Colon (tissue), 2 donors: ENCODE measurements around the gene XDH.

Source experiments
- FAIRE-seq: peaks from 2 replicates; lab custom pipeline; 2012; peaks lifted over from hg19 to GRCh38; lab: Jason Lieb, UNC
- donor health status: control.
- donor health status: control.

The XDH gene

DNA sequence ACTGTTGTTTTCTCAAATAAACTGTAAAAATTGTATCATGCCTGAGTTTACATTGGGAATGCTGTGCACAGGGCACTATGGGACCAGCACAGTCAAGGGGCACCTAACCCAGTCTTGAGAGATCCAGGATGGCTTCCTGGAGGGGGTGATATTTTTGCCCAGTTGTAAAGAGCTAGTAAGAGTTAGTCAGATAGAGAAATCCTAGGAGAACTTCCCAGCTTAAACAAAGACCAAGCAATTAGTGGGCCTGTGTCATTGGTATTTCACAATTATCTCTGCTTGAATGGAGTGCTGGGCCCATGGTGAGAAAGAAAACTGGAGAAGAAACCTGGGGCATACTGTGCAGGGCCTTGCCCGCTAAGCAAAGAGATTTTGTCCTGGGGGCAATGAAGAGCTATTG lies 12.2 kb downstream of the XDH start:
- FAIRE-seq = no peak

GRCh38 chr2:31401580-31401979 lies 13.0 kb downstream of the XDH start:
- no peak for FAIRE-seq

DNA sequence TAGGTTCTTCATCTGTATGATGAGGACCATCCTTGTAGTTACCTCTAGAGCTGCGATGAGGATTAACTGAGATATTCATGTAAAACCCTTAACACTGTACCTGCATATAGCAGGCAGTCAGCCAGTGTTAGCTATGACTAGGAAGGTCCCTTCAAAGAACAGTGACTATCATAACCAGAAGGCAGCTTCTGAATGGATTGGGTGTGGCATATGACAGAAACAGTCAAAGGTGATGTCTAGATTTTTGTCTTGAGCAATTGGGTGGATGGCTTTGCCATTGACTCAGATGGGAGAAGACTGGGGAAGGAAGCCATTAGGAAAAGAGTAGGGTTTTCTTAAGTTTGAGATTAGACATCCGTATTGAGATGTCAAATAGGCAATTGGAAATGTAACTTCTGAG lies 15.7 kb downstream of the XDH start:
- no peak for FAIRE-seq

- no peak for FAIRE-seq
These were observed 17.4 kb downstream of the XDH start for GRCh38 chr2:31397094-31397493.

DNA sequence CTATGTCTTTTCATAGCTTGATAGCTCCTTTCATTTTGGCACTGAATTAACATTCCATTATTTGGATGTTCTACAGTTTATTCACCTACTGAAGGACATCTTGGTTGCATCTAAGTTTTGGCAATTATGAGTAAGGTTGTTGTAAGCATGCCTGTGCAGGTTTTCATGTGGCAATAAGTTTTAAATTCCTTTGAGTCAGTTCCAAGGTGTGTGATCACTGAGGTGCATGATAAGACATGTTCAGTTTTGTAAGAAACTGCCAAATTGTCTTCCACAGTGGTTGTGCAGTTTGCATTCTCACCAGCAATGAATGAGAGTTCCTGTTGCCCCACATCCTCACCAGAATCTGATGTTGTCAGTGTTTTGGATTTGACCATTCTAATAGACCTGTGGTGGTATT lies 24.2 kb downstream of the XDH start:
- no peak for FAIRE-seq

DNA sequence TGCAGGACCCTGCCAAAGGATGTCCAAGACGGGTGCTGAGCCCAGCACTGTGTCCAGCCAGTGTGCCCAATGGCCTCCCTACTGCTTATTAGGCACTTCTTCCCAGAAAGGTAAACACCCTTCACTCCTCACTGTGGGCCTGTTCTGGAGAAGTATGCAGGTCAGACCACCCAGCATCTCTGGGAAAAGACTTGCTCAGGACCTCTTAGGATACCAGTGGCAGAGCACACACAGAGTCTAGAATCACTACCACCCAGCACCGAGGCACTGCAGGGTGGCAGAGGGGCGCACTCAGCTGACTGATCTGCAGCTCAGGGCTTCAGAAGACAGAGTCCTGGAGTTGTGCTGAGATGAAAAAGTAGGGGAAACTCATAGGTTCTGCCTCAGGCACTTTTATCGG lies 25.8 kb downstream of the XDH start:
- FAIRE-seq = no peak

GRCh38 chr2:31387850-31388249 lies 26.7 kb downstream of the XDH start:
- FAIRE-seq = no peak

- FAIRE-seq = no peak
These were observed 27.9 kb downstream of the XDH start for GRCh38 chr2:31386648-31387047.

GRCh38 chr2:31386172-31386571 lies 28.4 kb downstream of the XDH start:
- FAIRE-seq = no peak

GRCh38 chr2:31384771-31385276 lies 29.7 kb downstream of the XDH start:
- FAIRE-seq = no peak

GRCh38 chr2:31384351-31384750 lies 30.2 kb downstream of the XDH start:
- no peak for FAIRE-seq

GRCh38 chr2:31383471-31384153 lies 30.9 kb downstream of the XDH start:
- FAIRE-seq = no peak

- FAIRE-seq = no peak
These were observed 32.0 kb downstream of the XDH start for GRCh38 chr2:31382452-31383120.

DNA sequence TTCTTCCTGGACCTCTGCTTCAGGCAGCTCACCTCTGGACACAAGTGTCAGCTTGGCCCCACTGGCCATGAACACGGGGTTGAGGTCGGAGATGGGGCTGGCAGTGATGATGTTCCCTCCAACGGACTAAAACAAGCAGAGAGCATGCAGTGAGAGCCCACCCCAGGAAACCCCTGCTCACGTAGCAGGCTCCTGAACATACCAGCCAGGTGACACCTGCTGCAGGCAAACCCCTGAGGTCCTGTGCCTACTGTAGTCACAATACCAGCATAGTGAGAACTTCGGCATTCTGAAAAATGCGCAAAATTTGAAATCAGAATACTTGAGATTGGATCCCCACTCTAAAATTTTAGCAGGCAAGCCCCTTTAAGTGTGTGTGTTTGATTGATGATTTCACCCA lies 32.9 kb downstream of the XDH start:
- no peak for FAIRE-seq

DNA sequence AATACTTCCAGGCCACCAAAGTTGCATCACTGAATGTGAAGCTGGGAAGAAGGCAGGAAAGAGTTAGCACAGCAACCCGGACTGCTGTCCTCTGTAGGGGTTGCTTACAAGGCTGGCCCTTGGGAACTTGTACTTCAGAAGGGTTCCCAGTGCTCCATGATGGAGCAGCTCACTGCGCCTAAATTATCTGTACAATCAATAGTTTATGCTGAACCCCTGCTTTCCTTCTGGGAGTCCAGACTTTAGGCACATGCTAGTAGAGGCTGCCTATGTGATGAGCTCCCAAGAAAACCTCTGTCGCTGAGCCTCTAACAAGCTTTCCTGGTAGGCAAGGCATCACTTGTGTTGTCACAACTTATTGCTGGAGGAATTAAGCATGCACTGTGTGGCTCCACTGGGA lies 34.3 kb downstream of the XDH start:
- FAIRE-seq = no peak

DNA sequence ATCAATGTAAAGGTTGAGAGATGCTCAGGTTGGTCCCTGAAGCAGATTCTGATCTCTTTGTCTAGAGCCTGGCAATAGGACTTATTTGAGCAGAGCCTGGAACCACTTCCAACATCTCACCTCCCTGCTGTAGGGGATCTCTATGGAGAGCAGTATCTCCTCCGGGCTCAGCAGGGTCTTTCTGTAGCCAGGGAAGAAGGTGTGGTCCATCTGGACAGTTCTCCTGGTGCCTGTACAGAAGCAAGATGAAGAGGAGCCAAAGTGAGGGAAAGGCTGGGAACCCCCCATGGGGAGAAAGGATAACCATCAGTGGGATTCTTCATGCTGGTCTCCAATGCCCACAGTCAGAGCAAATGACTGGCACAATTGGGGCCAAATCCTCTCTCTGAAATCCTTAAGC lies 34.8 kb downstream of the XDH start:
- FAIRE-seq = no peak

DNA sequence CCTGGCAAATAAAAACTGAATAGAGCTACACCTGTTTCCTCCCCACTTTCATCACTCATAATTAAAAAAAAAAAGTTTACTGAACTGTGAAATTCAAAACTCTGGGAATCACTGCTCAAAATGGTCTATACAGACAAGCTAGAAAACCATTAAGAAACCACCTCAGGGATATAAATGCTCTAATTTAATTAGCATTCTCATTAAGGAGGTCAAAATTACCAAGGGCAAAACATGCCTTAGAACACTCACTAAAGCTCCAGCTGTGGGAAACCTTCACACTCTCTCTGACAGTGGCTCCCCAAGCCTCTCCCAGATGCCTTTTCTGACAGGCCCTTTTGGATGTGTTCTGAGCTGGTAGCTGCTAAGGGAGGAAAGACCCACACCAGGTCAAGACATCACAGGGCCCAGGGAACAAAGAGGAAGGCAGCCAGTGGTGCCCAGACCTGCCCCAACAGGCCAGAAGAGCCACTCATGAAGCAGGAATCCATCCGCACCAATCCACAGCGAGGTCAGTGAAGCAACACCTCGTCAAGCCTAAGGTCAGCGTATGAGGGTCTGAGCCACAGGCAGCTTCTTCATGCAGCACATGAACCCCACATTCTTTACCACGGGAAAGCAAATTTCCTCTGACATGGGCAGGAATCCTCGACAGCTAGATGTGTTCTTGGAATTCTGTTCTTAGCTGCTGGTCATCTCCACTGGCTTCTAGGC lies 35.6 kb downstream of the XDH start:
- no peak for FAIRE-seq

DNA sequence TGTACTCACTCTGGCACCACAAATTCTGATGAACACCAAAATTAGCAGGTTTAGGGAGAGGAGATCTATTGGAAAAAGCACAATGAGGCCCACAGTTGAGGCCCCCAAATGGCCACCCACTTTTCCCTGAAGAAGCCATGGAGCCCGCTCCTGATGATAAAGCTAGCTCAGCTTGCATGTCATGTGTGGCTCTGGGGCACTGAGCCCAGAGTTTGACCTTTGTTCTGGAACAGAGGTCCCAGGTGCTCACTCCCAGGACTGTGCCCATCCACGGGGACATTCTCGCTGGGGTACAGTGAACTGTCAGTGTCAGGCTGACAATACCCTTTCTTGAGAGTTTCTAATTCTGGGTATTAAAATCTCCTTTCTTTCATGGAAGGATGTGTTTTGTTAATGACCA lies 36.2 kb downstream of the XDH start:
- FAIRE-seq = no peak

GRCh38 chr2:31373127-31373526 lies 41.4 kb downstream of the XDH start:
- FAIRE-seq = no peak

- no peak for FAIRE-seq
These were observed 42.4 kb downstream of the XDH start for GRCh38 chr2:31372097-31372496.

DNA sequence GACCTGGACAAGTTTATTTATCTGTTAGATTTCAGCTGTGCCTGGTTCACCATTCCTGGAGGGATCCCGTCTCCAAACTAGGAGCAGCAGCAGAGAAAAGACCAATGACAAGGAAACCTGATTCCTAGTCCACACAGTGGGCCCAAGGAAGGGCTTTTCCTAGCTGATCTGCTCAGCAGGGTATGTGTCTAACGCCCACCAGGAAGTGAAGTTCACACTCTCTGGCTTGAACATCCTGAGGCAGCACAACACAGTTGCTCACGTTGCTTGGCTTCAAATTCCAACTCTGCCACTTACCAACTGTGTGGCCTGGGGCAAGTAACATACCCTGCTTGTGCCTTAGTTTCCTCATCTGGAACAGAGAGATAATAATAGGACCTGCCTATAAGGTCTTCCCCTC lies 42.9 kb downstream of the XDH start:
- FAIRE-seq = no peak

- FAIRE-seq = no peak
These were observed 47.8 kb downstream of the XDH start for GRCh38 chr2:31366733-31367132.

DNA sequence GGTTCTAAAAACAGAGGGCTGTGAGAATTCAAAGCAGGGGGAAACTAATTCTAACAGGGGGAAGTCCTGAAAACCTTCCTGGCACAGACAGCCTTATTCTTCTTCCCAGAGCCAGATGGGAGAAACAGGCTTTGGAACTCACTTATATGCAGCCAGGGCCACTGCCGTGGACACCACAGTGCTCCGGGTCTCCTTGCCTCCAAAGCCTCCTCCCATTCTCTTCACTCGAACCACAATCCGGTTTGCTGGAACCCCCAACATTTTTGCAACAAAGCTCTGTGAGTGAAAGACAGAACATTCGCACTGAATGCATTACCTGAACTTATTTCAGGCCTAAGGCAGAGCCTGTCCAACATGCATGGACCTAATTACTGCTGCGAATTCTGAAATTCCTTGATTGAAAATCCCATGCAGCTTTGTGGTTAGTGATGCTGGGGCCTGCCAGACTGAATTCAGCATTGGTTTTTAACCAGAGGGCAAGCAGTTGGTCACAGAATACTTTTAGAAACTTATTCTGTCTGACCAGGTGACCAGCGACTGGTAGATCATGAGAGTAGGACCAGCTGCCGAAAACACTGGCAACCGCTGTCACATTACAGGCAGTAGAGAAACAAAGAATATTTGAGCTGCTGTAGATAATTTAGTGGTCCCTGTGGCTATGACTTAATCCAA lies 48.6 kb downstream of the XDH start:
- no peak for FAIRE-seq
